Measurements from ENCODE around the gene OFD1. TPM values are rescaled to one million over a fixed set of nuclear protein-coding genes. Genes with fewer than 3 reads are reported as not detected.

The OFD1 gene
- 12.8 TPM for total RNA-seq
- long read RNA-seq, partial matches to known transcripts: 10 of 17 reads
- long read RNA-seq, other reads (novel, unspliced or antisense): 6 of 17 reads

- intact Hi-C loops (cut with DNase I): loop anchor here (5.0 kb wide), 1 partner anchor 67 kb away; no protein-coding TSS in a partner anchor
- DNase-seq (ENCODE audit: low spot score): peak; percentile 96
Measured at GRCh38 chrX:13734278-13735172, at the start of gene OFD1, which contains the start of gene TRAPPC2. Gene OFD1, plus strand, starts transcription at chrX:13734748. Its CDS starts 324 bp downstream, at chrX:13735072. Gene TRAPPC2, minus strand, starts transcription at chrX:13734620. Its CDS starts 14,657 bp downstream, at chrX:13719963.

GRCh38 chrX:13685126-13685763 is 49.3 kb upstream of the OFD1 start:
- DNase-seq (ENCODE audit: low spot score): no peak
- intact Hi-C loops (cut with DNase I): loop anchor here (5.0 kb wide), 1 partner anchor 33 kb away; the partner anchor contains the start of gene TCEANC

- DNase-seq (ENCODE audit: low spot score): no peak
- intact Hi-C loops (cut with DNase I): loop anchor here (5.0 kb wide), 1 partner anchor 35 kb away; the partner anchor contains the start of gene TCEANC
Measured at GRCh38 chrX:13687203-13687602, 47.3 kb upstream of the OFD1 start.

- intact Hi-C loops (cut with DNase I): loop anchor here (5.0 kb wide), 1 partner anchor 36 kb away; the partner anchor contains the start of gene TCEANC
- DNase-seq (ENCODE audit: low spot score): no peak
Measured at GRCh38 chrX:13688384-13688957, 46.1 kb upstream of the OFD1 start.

GRCh38 chrX:13688958-13689740 is 45.4 kb upstream of the OFD1 start, which contains the start of gene RAB9A:
Gene RAB9A, plus strand, starts transcription at chrX:13689128. Its CDS starts 19,619 bp downstream, at chrX:13708747.
- intact Hi-C loops (cut with DNase I): loop anchor here (5.0 kb wide), 1 partner anchor 37 kb away; the partner anchor contains the start of gene TCEANC
- peak; percentile 93 for DNase-seq (ENCODE audit: low spot score)

GRCh38 chrX:13689741-13690211 is 44.8 kb upstream of the OFD1 start:
- no peak for DNase-seq (ENCODE audit: low spot score)
- intact Hi-C loops (cut with DNase I): loop anchor here (5.0 kb wide), 1 partner anchor 37 kb away; the partner anchor contains the start of gene TCEANC

- DNase-seq (ENCODE audit: low spot score): no peak
- intact Hi-C loops (cut with DNase I): no loop called here
Measured at GRCh38 chrX:13690836-13691235, 43.7 kb upstream of the OFD1 start.

GRCh38 chrX:13691841-13692371 is 42.6 kb upstream of the OFD1 start:
- intact Hi-C loops (cut with DNase I): no loop called here

GRCh38 chrX:13692771-13693231 is 41.7 kb upstream of the OFD1 start:
- intact Hi-C loops (cut with DNase I): no loop called here

More at GRCh38 chrX:13691841-13692371, 42.6 kb upstream of the OFD1 start:
- no peak for DNase-seq (ENCODE audit: low spot score)

GRCh38 chrX:13693341-13693961 is 41.1 kb upstream of the OFD1 start:
- intact Hi-C loops (cut with DNase I): no loop called here
- DNase-seq (ENCODE audit: low spot score): no peak

More at GRCh38 chrX:13692771-13693231, 41.7 kb upstream of the OFD1 start:
- no peak for DNase-seq (ENCODE audit: low spot score)

- intact Hi-C loops (cut with DNase I): no loop called here
- no peak for DNase-seq (ENCODE audit: low spot score)
Measured at GRCh38 chrX:13694359-13694758, 40.2 kb upstream of the OFD1 start.

GRCh38 chrX:13694983-13695382 is 39.6 kb upstream of the OFD1 start:
- intact Hi-C loops (cut with DNase I): no loop called here
- no peak for DNase-seq (ENCODE audit: low spot score)

GRCh38 chrX:13695601-13696115 is 38.9 kb upstream of the OFD1 start:
- intact Hi-C loops (cut with DNase I): no loop called here
- DNase-seq (ENCODE audit: low spot score): no peak

GRCh38 chrX:13697455-13697854 is 37.1 kb upstream of the OFD1 start:
- no peak for DNase-seq (ENCODE audit: low spot score)
- intact Hi-C loops (cut with DNase I): no loop called here

- intact Hi-C loops (cut with DNase I): no loop called here
- no peak for DNase-seq (ENCODE audit: low spot score)
Measured at GRCh38 chrX:13697976-13698375, 36.6 kb upstream of the OFD1 start.

- intact Hi-C loops (cut with DNase I): no loop called here
- no peak for DNase-seq (ENCODE audit: low spot score)
Measured at GRCh38 chrX:13698432-13698831, 36.1 kb upstream of the OFD1 start.

- intact Hi-C loops (cut with DNase I): no loop called here
- no peak for DNase-seq (ENCODE audit: low spot score)
Measured at GRCh38 chrX:13699183-13699826, 35.2 kb upstream of the OFD1 start.

All from cardiac septum (tissue), 1 donor.